NCI-H1417 treated with DMSO at 0.1 percent for 48 hours (cell line): ENCODE results near the gene CLCN6.

Source experiments
- DNase-seq: peaks from one replicate; lab custom pipeline; 2025; lab: John Stamatoyannopoulos, UW

Gene CLCN6

DNA sequence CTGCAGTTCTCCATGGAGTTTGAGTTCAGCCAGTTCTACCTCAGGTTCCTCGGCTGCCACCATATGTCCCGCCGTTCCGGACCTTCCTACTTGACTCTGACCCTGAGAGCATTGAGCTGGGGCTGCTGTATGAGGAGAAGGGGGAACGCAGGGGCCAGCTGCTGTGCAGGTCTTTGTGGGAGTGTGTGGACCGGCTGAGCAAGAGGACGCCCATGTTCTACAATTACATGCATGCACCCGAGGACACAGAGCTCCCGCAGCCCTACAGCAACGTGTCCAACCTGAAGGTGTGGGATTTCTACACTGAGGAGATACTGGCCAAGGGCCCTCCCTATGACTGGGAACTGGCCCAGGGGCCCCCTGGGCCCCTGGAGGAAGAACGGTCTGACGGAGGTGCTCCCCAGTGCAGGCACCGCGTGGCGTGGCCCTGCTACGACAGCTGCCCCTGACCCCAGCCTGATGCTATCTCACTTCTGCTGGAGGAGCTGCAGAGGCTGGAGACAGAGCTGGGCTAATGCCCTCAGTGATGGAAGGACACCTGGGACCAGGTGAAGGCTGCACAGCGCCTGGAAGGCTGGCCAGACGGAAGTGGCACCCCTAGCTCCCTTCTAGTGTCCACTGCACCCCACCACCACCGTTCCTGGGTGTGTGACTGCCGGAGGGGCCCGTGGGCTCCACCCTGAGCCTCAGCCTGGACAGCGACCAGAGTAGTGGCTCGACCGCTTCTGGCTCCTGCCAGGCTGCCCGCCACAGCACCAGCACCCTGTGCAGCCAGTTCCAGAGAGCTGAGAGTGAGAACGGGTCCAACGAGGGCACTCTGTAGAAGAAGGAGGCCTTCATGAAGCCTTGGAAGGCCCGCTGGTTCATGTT, 73.6 kb downstream of the CLCN6 start:
- DNase-seq = no peak

DNA sequence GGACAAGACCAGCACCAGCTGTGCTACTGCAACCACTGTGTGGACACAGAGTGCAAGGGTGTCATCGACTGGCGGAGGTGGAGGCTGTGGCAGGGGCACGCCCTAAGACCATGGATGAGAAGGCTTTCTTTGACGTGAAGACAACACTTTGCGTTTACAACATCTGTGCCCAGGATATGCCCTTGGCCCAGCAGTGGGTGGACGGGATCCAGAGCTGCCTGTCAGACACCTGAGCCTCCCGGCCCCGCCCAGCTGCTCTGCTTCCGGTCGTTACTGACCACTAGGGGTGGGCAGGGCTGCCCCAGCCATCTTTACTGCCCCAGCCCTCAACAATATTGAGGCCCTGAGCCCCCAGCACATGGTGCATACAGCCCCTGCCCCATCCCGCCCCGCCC, 74.2 kb downstream of the CLCN6 start:
- DNase-seq = no peak

DNA sequence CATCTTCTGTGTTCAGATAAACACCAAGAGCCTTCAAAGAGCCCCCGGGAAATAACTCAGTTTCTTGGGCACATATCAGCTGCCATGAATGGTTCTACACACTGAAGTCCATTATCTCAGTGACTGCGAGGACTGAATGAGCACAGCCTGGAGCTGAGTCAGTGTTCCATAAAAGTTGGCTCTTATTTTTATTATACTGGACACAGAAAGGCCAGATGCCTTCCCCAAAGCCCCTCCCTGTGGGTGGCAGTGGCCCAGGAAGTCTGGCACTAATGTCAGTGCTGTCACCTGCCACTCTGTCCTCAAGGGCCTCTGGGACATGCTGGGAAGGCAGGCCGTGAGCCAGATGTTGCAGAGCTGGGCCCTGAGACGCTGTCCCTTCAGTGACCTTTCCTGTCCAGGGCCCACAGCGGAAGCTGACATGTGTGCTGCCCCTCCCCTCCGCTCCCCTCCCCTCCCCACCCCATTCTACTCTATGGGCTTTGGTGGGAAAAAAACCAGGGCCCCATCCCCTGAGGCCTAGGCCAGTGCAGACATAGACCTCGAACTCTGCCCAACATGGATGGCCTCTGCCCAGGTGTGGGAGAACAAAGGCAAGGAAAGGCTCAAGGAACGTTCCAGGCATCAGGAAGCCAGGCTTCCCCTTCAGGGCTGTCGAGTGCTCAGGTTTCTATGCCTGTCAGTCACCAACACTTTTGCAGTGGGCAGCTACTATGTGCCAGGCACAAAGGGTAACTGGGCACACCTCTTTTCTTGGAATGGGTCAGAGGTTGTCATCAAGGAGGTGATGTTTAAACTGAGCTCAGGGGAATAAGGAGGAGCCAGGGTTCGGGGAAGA, 75.1 kb downstream of the CLCN6 start:
- DNase-seq = no peak

DNA sequence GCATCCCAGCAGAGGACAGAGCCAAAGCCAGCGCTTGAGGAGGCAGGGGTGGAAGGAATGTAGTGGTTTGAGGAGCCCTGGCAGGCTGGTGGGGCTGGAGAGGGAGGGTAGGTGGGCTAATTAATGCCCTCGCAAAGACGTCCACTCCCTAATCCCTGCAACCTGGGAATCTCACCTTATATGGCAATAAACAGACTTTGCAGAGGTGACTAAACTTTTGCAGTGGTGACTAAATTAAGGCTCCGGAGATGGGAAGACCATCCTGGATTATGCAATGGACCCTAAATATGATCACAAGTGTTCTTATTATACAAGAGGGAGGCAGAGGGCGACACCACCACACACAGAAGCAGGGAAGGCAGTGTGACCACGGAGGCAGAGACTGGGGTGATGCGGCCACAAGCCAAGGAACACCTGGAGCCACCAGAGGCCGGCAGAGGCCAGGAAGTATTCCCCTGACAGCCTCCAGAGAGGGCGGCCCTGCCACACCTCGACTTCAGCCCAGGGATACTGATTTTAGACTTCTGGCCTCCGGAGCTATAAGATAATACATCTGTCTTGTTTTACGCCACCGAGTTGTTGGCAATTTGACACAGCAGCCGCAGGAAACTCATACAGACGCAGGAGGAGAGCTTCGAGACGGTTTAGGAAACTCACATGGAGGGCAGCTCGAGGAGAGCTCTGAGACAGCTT, 75.9 kb downstream of the CLCN6 start:
- DNase-seq = no peak

DNA sequence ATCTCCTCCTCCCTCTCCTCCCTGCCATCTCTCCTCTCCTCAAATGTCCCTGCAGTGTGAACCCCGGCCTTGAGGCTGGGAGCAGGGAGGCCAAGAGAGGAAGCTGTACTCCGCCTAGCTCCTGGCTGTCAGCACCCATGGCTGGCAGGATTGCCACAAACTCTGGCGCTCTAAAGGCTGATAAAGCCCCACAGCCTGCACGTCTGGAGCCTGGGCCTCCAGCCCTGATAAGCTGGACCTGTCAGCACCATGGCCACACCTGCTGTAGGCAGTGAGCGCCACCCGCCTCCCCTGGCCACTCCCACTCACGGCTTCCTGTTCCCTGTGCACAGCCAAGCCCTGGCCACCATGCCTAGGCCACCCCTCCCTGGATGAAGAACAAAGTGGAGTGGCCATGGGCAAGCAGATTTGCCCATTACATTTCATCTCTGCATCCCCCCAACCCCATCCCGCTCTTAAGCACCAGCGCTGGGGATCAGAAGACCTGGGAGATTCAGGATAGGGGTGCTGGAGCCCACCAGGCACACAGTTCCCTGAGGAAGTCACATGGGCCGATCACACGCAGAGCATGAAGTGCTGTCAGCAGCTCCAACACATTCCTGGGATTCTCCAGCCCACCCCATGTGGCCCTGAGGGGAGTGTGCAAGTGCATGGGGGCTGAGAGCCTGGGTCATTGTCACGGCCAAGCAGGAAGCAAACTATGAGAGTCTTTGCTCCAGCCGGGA, 77.0 kb downstream of the CLCN6 start:
- DNase-seq = no peak

DNA sequence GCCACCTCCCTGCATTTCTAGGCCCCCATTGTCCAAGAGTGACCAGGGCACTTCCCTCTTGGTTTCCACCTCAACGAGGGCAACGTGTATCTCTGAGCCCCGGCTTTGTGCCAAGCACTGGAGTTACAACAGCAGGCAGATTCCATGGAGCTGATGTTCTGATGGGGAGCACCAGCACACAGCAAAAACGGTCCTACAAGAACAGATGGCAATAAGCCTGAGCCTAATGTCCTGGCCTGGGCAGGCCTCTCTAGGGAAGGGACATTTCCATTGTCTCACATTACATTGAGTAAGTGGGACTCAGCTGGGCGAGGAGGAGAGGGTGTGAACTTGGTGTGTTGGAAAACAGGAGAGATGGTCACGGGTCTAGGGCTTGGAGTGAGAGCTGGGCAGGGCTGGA, 79.9 kb downstream of the CLCN6 start:
- no peak for DNase-seq

DNA sequence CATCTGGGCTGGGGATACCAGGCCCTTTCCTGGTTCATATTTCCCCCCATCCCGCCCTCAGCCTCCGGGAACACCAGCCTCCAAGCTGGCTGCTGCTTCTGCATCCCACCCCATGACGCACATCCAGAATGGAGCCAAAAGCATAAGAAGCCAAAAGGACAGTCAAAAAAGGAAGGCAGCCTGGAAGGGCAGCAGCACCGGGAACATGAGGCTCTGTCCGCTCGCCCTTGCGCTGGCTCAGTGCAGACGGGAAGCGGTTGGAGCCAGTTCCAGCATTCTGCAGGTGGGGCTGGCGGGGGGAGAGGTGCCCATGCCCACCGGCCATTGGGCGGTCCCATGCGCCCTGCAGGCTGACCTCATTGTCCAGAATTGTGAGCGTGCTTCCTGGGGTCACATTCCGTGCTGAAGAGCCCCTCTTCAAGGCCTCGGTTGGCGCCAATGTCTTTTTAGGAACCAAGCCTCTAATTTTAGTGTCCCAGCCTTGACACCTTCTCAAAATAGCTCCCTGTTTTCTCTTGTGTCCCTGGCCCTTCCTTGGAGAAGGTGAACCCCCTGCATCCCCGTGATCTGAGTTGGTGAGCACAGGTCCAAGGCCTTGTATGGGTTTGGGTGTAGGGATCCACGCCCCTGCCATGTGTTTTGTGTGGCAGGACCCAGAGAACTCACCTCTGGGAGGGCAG, 81.1 kb downstream of the CLCN6 start:
- no peak for DNase-seq

DNA sequence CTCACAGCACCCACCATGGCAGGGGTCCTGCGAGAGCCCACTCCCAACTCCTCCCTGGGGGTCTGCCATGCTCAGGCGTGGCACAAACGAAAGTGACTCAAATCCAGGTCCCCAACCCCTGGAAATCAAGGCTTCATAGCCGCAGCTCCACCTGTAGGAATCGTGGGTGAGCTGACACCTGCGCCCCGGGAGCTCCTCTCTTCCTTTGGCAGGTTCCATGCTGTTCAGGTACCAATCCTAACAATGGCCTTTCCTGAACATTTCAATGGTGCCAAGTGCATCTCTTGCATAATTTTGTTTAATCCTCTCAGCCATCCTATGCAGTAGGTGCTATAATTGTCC, 81.6 kb downstream of the CLCN6 start:
- DNase-seq = no peak

DNA sequence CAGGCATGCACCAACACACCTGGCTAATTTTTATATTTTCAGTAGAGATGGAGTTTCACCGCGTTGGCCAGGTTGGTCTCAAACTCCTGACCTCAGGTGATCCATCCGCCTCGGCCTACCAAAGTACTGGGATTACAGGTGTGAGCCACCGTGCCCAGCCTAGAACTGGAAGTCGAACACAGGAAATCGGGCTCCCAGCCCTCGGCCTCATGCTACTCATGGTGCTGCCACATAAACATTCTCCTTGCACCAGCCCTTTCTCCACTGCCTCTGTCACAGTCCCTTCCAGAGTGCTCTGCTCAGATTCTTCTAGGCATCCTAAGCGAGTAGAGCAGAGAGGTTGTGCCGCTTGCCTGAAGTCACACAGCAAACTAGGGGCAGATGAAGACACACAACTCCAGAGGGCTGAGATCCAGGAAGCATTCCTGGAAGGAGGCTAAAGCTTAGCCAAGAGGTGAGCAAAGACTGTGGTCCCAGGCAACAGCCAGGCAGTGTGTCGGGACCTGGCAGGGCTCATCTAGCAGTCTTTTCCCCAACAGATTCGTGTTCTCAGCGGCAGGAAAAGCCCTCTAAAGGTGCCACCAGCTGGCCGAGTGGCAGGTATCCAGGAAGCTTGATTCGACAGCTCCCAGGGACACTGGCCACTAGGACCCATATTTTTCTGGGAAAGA, 82.3 kb downstream of the CLCN6 start:
- no peak for DNase-seq

DNA sequence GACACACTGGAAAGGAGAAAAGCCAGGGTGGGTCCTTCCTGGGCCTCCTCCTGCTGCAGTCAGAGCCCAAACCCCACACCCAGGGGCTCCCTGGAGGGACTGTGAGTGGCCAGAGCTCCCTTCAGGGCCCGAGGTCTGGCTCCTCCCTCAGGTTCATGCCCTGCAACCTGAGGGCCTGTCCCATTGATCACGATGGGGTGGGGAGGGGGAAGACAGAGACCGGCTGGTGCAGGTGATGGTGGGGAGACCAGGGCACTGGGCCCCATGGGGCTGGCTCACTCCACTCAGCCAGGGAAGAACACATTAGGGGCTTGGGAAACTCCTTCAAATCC, 82.9 kb downstream of the CLCN6 start:
- no peak for DNase-seq

DNA sequence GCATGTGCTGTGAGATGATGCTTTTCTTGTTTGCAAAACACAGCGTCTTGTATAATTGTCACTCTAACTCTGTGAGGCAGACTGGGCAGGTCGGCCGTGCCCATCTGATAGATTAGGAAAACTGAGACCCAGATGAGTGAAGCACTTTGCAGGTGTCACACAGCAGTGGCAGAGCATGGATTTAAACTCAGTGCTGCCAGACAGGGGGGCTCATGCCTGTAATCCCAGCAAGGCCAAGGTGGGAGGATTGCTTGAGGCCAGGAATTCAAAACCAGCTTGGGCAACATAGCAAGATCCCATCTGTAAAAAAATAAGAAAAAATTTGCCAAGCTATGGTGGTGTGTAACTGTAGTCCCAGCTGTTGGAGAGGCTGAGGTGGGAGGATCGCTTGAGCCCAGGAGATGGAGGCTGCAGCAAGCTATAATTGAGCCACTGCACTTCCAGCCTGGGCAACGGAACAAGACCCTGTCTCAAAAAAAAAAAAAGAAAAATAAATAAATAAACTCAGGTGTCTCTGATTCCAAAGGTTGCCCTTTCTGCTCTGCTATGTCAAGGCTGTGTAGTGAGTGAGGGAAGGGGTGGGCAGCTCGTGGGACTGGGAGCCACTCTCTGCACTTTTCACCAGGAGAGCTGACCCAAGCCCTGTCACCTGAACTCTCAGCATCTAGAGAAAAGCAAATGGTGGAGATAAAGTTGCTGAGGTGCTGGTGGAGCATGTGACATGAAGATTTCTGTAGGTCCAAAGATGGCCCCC, 85.6 kb downstream of the CLCN6 start:
- DNase-seq = no peak
